ENCODE results near the gene TRAF7.
"Not testable (repeated sequence)": the region's sequence is repeated elsewhere in the genome, so short reads cannot be mapped to it uniquely, and the experiment has no call there.

DNA sequence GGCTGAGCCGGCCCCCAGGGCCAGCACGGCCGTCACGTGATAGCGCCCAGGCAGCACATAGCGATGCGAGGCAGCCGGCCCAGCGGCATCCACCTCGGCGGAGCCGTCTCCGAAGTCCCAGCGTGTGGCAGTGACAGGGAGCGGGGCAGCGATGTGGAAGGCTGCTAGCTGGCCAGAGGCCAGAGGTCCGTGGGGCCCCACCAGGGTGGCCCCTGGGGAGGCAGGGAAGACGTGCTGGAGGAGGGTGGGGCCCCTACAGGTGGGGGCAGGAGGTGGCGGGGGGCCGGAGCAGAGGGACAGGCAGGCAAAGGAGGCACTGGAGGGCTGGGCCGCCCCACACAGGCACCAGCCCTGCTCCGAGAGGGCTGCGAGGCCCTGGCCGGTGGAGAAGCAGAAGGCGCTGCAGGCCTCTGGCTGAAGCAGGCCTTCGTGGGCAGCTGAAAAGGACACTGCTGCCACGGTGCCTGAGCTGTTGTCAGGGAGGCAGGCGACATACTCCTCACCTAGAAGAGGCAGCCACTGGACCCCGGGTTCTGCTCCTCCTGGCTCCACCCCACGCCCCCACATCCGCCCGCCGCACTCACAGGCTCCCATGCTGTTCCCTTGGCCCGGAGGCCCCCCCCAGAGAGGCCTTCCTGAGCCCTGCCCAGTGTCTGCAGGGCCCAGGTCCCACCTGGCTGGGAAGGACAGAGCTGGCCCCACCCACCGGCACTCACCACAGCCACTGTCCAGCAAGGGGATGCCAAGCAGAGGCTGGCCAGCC lies 37.4 kb upstream of the TRAF7 start:
- not testable (repeated sequence) for TF ChIP-seq CTCF, POLR2A (IDR thresholded peaks at IDR 0.05)
